Spinal cord (tissue), 10 donors: ENCODE results near the gene EPAS1. TPM values are rescaled to one million over a fixed set of nuclear protein-coding genes. Genes with fewer than 3 reads are reported as not detected.
"Not testable (repeated sequence)": the region's sequence is repeated elsewhere in the genome, so short reads cannot be mapped to it uniquely, and the experiment has no call there.

Experiments
- DNase-seq, 6 donors: peaks; one replicate each; pipeline versions ENCODE4 v3.0.0 to v3.0.0-alpha.2; 2013 to 2015; ENCODE audit warnings: low spot score in 6 of 6, low read depth in 4 of 6
- H3K27ac ChIP-seq: one replicate; pipeline ENCODE4 v1.5.1; 2013; ENCODE audit warnings: low read depth, low read length, control low read depth
- H3K27me3 ChIP-seq: one replicate; pipeline ENCODE4 v1.6.1; 2013; ENCODE audit warnings: low read length; ENCODE audit not compliant: control insufficient read depth, insufficient read depth
- H3K36me3 ChIP-seq: one replicate; pipeline ENCODE4 v1.6.1; 2013; ENCODE audit warnings: low read length; ENCODE audit not compliant: control insufficient read depth, insufficient read depth
- H3K4me1 ChIP-seq: one replicate; pipeline ENCODE4 v1.6.1; 2013; ENCODE audit warnings: low read length; ENCODE audit not compliant: control insufficient read depth, insufficient read depth
- H3K4me3 ChIP-seq: one replicate; pipeline ENCODE4 v1.5.1; 2013; ENCODE audit warnings: low read depth, low read length, control low read depth
- H3K9me3 ChIP-seq: one replicate; pipeline ENCODE4 v1.6.1; 2013; ENCODE audit warnings: low read length; ENCODE audit not compliant: control insufficient read depth, insufficient read depth
- WGBS: methylation state at CpG from one replicate; pipeline ENCODE4 v1.1.5; 2013; ENCODE audit warnings: missing lambda C conversion rate; ENCODE audit not compliant: insufficient coverage; 5-methylcytosine and 5-hydroxymethylcytosine counted together
- polyA plus RNA-seq, 2 donors: library from polyadenylated mRNA; unstranded; fragments of 120-200 nt; gene quantifications; one replicate each; pipeline ENCODE4 v1.2.1, GENCODE V29; 2013; ENCODE audit not compliant: insufficient read length in 2 of 2
- total RNA-seq, 2 donors: library from RNA; depleted of rRNA in 1 of 2; stranded (reverse); fragments of 120-200 nt in 1 of 2; fragments of >200 nt in 1 of 2; gene quantifications; one replicate each; pipeline versions ENCODE4 v1.2.3 to v1.2.4, GENCODE V29; 2013 to 2014
- donor health status: healthy.

Gene EPAS1
- total and polyA plus RNA-seq, 4 donors = 29.2 to 53.7 (median 45.0) TPM

- no peak overlapping the region for H3K27ac ChIP-seq
- peaks cover 13% of the 10 kb centered on the region for H3K4me1 ChIP-seq
- no peaks in the 10 kb centered on the region for H3K27me3 ChIP-seq
- peaks cover 10% of the 10 kb centered on the region for H3K36me3 ChIP-seq
- H3K4me3 ChIP-seq = no peak overlapping the region
- no peak for DNase-seq
- 94% methylated on average over 5 of the region's 5 CpGs for WGBS
- H3K9me3 ChIP-seq = no peaks in the 10 kb centered on the region
Observed at GRCh38 chr2:46388881-46389280, 91.7 kb downstream of the EPAS1 start.

- no peak overlapping the region for H3K4me3 ChIP-seq
- WGBS = 95% methylated on average over 11 of the region's 13 CpGs
- H3K27ac ChIP-seq = no peak overlapping the region
Observed at GRCh38 chr2:46389417-46389916, 92.3 kb downstream of the EPAS1 start.

GRCh38 chr2:46390036-46390435 lies 92.8 kb downstream of the EPAS1 start:
- Histone ChIP-seq H3K36me3 (peaks cover 3% of the 10 kb centered on the region), H3K9me3 (no peaks in the 10 kb centered on the region), H3K4me3 (no peak overlapping the region), H3K4me1 (peaks cover 13% of the 10 kb centered on the region), H3K27ac (no peak overlapping the region), H3K27me3 (no peaks in the 10 kb centered on the region)
- DNase-seq = no peak
- 85% methylated on average over 2 of the region's 3 CpGs for WGBS

More at GRCh38 chr2:46389417-46389916, 92.3 kb downstream of the EPAS1 start:
- Histone ChIP-seq H3K4me1 (peaks cover 13% of the 10 kb centered on the region), H3K36me3 (peaks cover 5% of the 10 kb centered on the region), H3K9me3 (no peaks in the 10 kb centered on the region), H3K27me3 (no peaks in the 10 kb centered on the region)
- DNase-seq = no peak

GRCh38 chr2:46390901-46391395 lies 93.7 kb downstream of the EPAS1 start:
- Histone ChIP-seq H3K27me3 (no peaks in the 10 kb centered on the region), H3K9me3 (no peaks in the 10 kb centered on the region), H3K36me3 (peaks cover under 1% of the 10 kb centered on the region), H3K4me3 (no peak overlapping the region), H3K27ac (no peak overlapping the region), H3K4me1 (peaks cover 13% of the 10 kb centered on the region)
- 97% methylated on average over 5 of the region's 7 CpGs for WGBS
- no peak for DNase-seq

GRCh38 chr2:46392561-46393346 lies 95.5 kb downstream of the EPAS1 start:
- no peak overlapping the region for H3K27ac ChIP-seq
- peaks cover 10% of the 10 kb centered on the region for H3K4me1 ChIP-seq
- DNase-seq = no peak
- H3K36me3 ChIP-seq = no peaks in the 10 kb centered on the region
- H3K27me3 ChIP-seq = no peaks in the 10 kb centered on the region
- H3K9me3 ChIP-seq = no peaks in the 10 kb centered on the region
- 84% methylated on average over 11 of the region's 12 CpGs for WGBS
- no peak overlapping the region for H3K4me3 ChIP-seq

- peaks cover 5% of the 10 kb centered on the region for H3K4me1 ChIP-seq
- no peaks in the 10 kb centered on the region for H3K27me3 ChIP-seq
- DNase-seq = no peak
- 90% methylated on average over 9 of the region's 12 CpGs for WGBS
- H3K4me3 ChIP-seq = no peak overlapping the region
- H3K9me3 ChIP-seq = no peaks in the 10 kb centered on the region
- H3K27ac ChIP-seq = no peak overlapping the region
- H3K36me3 ChIP-seq = no peaks in the 10 kb centered on the region
Observed at GRCh38 chr2:46393347-46393820, 96.2 kb downstream of the EPAS1 start.

GRCh38 chr2:46393865-46394264 lies 96.7 kb downstream of the EPAS1 start:
- no peaks in the 10 kb centered on the region for H3K27me3 ChIP-seq
- H3K9me3 ChIP-seq = no peaks in the 10 kb centered on the region
- H3K4me3 ChIP-seq = no peak overlapping the region
- peaks cover 4% of the 10 kb centered on the region for H3K4me1 ChIP-seq
- DNase-seq = no peak
- H3K27ac ChIP-seq = no peak overlapping the region
- no CpG with 5 or more reads among the region's 3 CpGs for WGBS
- no peaks in the 10 kb centered on the region for H3K36me3 ChIP-seq

- DNase-seq = peak in 1 of 6 donors; percentile 40
- no peaks in the 10 kb centered on the region for H3K9me3 ChIP-seq
- H3K36me3 ChIP-seq = no peaks in the 10 kb centered on the region
- no peak overlapping the region for H3K4me3 ChIP-seq
- H3K27me3 ChIP-seq = no peaks in the 10 kb centered on the region
- peaks cover 4% of the 10 kb centered on the region for H3K4me1 ChIP-seq
- H3K27ac ChIP-seq = no peak overlapping the region
- WGBS = 83% methylated on average over 2 of the region's 9 CpGs
Observed at GRCh38 chr2:46394649-46395510, 97.7 kb downstream of the EPAS1 start.

- H3K27ac ChIP-seq, DNase-seq, H3K36me3 ChIP-seq, H3K4me3 ChIP-seq, H3K9me3 ChIP-seq, H3K4me1 ChIP-seq, H3K27me3 ChIP-seq: not testable (repeated sequence)
- 100% methylated on average over 1 of the region's 1 CpG for WGBS
Observed at GRCh38 chr2:46395730-46396129, 98.5 kb downstream of the EPAS1 start.
